NCI-H146 (cell line): ENCODE data around the gene HJURP.

Experiments used
- DNase-seq: peaks from one replicate; lab custom pipeline; 2025; lab: John Stamatoyannopoulos, UW

HJURP gene

DNA sequence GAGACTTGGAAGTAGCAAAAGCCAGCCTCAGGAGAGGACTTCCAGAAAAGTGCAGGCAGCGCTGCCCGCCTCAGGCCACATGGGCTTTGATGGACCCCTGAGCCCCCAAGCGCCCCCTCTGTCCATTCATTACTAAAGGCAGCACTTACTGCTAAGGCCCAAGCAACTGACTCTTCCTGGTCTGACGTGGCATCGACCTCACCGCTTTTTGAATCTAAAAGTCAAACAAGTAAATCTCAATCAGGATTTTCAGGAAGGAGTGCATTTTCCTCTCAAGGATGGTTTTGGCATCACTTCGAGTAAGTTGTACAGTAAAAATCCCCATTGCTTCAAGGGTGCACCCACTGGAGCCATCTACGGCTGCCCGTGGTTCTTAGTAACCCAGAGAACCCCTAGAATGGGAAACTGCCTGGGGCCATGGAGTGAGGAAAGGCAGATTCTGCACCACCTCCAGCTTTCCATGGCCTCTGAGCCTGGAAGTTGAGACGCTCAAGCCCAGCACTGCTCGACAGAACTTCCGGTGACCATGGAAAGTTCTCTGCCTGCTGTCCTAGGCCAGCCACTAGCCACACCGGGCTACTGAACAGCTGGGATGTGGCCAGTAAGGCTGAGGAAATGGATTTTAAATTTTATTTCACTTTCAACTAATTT, 7.0 kb downstream of the HJURP start:
- DNase-seq, result no peak

DNA sequence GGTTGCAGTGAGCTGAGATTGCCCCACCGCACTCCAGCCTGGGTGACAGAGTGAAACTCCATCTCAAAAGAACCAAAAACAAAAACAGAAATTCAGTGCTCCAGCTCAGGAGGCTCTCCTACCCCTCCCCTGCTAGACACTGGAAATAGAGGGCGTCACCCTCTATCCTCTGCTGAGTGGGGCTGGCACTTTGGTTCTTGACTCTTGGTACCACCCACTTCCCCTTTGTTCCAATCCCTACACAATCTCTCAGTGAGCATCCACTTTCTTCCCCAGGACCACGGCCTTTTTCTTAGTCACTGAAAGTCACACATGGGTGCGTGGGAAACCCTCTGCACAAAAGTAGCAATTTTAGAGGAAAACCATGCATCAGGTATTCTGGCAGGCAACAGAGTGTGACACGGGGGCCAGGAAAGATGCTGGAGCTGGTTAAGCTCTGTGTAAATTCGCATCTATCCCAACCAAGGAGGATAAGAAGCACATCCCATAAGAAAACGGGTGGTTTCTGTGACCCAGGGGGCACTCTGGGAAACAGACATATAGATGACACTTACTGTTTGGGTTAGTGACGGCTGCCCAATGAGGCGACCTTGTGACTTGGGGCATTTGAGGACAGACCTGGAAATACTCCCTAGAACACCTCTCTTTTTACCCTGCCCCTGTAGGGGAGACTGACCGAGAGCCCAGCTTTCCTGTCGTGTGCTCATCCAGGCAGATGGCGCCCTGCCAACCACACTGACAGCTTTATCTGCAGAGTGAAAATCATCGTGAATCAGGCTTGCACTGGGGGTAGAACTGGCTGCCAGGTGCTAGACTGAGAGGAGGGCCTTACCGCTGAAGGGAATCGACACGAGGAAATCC, 7.7 kb downstream of the HJURP start:
- no peak for DNase-seq

DNA sequence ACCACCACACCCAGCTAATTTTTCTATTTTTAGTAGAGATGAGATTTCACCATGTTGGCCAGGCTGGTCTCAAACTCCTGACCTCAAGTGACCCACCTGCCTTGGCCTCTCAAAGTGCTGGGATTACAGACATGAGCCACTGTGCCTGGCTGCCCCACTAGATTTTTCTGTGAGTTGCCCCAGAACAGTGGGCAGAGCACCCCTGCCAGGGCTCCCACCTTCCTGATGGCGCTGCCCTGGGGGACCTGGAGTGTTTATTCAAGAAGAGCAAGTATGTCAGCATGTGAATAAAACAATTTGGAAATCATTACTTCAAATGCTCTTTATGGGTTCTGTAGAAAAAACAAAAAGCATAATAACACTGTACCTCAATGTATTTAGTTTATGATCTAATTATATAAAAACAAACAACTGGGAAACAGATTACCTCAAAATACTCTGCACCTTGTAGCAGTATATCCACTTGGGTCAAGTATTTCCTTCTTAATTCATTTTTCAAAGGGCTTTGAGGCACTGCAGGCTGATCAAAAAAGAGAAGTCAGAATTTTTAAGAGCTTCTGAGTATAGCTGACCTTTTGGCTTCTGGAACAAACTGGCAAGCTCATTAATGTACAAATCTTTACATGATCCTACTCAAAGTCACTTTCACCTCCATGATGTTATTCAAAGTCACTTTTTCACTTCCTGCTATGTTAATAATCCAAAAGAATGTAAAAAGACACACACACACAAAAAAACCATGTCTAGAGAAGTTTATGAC, 8.9 kb downstream of the HJURP start:
- no peak for DNase-seq

DNA sequence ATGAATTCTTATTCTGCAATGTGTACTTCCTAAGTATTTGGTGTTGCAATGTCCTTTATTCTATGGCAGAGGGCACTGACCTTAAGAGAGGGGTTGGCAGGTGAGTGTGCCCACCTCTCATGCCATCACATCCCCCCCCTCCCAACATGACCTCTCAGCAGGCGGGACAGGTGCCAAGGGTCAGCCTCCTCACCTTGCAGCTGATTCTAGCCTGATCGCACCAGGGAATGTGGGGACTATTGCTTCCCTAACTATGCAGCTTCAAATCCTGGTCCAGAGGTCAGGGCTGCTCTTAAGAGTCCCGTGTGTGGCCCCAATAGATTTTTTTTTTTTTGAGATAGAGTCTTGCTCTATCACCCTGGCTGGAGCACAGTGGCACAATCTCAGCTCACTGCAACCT, 9.5 kb downstream of the HJURP start:
- DNase-seq, result no peak

DNA sequence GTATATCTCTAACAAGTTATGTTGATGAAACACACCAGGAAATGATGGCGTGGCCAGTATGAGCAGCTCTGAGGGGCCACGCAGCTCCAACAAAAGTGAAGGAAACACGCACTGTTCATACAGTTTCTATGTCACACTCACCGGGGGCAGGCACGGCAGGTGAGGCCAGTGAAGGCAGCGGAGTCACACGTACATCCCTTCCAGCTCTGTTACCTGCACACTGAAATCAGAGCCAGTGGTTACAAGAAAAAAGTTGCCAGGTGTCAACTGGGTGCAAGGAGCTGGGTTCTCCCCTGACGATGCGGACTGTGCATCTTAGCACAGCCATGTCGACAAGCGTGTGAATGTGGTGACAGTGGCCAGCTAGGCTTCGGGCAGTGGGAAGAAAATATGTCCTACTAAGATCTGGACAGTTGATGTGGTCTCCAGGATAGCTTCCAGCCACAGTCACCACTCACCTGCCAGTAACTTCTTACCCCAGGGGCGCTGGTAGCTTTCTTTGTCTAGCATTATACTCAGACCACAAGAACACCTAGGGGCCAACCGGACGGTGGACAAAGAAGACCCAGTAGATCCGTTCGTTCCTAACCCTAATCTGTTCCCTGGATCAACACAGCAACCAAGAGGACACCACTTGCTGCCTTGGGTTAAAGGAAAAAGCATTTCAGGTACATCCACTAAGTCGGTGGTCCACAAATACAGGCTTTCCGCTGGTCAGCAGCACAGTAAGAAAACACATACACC, 10.1 kb downstream of the HJURP start:
- no peak for DNase-seq

DNA sequence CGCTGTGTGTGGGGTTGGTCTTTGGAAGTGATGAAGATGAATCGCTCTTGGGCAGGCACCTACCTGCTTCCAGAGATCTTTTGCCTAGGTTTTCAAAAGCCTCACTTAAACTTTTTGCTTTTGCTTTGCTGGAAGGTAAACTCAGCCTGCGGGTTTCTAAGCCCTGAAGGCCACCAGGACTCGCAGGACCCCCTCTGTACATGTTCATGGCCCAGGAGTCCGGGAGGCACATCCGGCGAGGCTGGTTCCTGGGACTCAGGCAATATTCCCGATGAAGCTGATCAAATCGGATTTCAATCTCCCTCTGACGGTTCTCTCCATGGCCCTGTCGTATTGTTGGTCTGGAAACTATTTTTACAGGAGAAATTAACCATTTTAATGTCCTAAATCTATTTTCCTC, 13.2 kb downstream of the HJURP start:
- DNase-seq, result no peak

DNA sequence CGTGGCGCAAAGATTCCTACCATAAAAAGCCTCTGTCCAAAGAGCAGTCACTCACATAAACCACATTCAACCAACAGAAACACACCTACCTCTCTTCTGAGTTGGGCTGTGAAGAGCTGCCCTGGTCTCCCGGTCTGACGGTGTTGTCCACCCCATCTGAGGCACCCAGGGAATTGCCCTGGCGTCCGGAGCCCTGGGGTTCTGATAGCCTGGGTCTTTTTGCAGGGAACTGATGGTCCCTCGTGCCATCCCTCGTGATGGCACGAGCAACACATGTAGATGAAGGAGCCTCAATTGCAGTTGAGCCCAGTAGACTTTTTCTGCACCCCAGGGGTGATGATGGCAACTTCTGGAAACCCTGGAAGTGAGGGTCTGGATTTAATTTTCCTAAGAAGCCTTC, 13.8 kb downstream of the HJURP start:
- DNase-seq, result no peak

DNA sequence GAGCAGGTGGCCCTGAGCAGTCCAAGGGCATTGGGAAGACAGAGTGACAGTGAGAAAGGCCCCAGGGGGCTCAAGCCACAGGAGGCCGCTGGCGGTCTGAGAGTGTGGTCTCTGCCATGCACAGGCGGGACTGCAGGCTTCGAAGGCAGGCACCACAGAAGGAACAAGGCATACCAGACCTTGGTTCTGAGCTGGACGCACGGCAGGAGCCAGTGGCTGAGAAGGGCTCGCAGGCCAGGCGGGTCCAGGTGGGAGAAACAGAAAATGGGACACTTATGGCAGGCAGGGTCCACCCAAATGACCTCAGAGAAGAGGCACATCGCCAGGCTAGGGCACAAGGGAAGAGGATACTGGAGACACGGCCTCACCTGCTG, 14.9 kb downstream of the HJURP start:
- no peak for DNase-seq

DNA sequence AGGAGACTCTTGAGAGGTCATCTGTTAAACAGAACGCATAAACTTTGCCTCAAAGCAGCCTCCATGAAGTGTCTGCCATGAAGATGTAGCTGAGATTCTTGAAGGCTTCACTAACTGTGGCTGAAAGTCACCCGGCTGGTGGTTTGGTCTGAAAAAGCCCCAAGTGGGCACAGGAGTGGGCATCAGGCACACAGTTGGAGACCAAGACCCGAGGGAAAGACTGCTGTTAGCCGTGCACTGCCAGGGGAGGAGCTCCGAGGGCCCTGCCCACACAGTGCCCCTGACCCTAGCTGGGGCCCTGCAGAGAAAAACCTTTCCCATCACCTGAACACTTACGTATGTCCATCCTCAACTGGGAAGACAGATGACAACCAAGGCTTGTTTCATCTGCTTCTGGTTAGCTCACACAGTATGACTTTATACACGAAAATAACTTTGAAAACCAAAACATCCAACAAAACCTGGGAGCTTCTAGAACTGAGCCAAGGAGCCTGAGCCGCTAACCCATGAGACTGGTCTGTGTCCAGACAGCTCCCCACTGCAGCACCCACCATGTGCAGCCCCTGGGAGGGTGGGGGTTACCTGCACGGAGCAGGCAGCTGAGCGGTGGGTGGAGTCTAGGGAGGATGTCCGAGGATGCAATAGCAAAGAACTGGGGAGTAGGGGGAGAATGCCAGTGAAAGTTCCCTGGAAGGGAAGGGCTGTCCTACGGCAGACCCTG, 15.4 kb downstream of the HJURP start:
- no peak for DNase-seq

DNA sequence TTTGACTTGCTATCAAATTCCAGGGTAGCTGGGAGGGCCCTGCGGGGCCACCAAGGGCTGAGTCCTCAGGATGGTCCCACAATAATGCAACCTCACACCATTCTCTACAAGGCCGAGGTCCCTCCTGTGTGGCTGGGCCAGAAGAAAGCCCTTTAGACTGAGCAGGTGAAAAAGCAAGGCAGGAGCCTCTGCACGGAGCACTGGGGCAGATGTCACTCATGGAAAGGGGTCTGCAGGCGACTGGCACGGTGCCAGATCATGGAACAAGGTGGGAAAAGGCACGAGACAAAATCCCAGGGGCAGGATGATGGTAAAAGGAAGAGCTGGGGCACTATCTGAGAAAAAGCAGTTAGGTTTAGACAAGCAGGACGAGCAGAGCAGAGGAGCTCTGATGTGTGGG, 16.1 kb downstream of the HJURP start:
- no peak for DNase-seq

DNA sequence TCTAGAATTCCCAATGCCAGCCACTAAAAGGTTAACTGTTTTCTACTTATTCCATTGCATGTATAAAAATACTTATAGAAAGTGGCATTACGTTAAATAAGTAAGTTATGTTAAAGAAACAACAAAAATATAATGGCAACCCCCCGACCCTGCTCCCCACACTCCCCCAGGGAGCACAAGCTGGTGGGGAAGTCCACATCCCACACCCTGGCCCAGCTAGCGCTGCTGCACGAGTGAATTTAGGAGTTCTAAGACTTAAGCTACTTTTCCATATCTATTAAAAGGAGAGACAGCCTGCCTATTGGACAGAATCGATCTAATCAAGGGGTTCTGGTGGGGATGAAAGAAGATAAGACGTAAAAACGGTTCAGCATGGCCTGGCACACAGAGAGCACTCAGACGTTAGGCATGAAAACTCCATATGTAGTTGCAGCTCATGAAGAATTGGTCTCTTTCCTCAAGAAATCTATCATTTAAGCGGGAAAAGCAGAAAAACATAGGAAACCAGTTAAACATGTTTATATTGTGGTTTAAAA, 16.6 kb downstream of the HJURP start:
- DNase-seq, result no peak

DNA sequence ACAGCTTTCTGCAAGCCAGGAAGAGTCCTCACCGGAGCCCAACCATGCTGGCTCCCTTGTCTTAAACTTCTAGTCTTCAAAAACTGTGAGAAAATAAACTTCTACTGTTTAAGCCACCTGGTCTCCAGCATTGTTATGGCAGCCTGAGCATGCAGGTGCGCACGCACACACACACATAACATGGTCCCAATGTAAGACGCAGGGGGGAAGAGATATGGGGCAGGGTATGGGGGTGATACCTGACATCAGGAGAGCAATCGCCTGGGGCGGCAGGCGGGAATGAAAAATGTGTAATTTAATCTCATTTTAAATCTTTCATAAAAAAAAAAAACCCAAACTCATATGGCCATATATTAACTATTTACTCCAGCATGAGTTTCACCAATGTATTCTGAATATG, 18.0 kb downstream of the HJURP start:
- no peak for DNase-seq

DNA sequence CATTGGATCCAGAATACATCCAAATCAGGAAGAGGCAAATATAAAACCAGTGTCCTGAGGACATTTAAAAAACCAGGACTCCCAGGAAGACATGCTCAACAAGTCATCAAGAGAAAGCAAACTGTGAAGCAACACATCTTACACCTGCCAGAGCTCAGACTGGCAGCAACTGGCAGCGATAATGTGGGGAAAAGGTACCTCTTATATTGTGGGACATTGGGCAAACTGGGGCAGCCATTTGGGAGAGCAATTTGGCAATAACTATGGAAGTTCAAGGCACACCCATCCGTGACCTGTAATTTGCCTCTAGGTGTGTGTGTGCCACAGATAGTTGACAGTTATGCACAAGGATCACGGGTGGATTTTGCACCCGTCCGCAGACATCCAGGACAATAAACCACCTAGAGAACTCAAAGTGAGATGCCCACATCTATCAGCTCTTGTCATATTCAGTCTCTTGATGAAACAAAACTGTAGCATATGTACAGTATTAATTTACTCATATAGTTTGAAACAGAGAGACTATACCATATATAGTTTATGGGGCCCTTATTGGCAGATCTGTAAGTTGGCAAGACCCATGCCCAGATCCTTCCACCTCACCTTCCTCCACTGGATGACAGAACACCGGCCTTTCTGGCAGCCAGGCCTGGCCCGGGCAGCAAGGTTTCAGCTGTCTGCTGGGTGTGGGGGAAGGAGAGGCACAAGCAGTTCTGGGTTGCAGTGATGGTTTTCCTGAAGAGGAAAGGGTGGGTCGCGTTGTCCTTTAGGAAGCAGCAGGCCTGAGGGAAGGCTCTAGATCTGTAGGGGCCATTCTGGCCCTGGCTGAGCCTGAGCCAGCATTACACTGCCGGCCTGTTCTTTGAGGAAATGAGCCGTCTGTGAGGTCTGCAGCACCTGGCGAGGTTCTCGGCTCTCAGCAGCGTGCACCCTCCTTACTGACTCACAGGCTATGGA, 18.8 kb downstream of the HJURP start:
- DNase-seq, result no peak

DNA sequence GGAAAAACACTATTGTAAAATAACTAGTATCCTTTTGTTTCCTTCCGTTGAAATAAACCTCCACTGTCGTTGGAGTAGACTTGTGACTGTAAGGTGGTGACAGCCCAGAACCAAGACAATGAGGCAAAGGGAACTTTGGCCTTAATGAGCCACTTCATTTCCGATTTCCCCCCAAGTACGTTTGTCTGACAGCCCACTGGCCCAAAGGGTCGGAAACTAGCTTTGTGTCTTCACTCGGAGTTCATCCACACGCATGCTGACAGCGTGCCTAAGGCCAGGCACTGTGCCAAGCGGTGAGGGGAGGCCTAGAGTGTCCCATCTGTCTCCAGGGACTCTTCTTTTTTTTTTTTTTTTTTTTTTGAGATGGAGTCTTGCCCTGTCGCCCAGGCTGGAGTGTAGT, 21.0 kb downstream of the HJURP start:
- DNase-seq, result no peak

DNA sequence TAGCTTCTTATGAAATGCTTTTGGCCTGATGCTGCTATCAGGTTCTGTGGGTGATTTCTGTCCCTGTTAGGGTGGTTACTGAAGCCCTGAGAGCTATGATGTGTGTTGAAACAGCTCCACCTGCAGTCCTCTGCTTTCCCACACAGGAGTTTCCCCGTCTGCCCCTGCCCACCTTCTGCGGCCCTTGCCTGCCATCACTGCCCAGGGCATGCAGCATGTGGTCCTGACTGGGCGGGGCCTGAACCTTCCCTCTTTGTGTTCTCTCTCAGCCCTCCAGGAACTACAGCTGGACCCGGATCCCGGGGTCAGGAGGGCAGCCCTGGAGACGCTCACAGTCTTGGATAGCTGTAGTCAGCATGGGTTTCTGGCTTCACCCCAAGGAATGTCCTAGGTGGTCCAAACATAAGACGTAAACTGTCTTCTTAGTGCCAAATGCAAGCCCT, 21.4 kb downstream of the HJURP start:
- no peak for DNase-seq

DNA sequence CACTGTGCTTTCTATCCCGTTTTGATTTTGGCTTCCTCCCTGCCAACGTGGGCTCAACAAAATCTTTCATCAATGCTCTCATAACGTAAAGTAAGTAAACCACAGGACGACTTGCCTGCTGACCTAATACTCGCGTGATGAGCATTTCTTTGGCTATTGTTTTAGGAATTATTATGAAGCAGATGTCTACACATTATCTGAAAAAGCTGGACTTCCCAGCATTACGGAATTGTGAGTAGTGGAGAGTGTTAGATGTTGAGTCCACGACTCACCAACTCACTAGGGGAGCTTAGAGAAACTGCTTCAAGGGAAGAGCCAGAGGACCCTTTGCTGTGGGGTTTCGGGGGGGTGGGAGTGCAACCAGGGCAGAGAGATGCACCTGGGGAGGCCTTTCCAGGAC, 21.9 kb downstream of the HJURP start:
- DNase-seq, result no peak

DNA sequence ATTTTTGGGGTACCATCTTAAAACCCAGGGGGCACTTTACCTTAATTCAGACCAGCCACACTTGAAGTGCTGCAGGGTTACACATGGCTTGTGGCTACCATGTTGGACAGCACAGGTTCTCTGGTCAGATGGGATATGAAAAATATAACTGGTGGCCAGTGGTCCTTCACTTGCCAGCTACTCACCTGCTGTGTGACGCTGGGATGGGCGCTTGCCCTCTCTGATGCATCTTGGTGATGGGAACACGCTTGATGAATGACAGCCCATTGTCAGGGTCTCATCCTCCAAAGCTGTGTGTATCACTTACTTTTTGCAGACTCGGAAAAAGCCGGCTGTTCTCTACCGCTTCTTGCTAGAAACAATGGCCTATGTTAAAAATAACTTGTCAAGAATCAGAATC, 22.5 kb downstream of the HJURP start:
- DNase-seq, result no peak

DNA sequence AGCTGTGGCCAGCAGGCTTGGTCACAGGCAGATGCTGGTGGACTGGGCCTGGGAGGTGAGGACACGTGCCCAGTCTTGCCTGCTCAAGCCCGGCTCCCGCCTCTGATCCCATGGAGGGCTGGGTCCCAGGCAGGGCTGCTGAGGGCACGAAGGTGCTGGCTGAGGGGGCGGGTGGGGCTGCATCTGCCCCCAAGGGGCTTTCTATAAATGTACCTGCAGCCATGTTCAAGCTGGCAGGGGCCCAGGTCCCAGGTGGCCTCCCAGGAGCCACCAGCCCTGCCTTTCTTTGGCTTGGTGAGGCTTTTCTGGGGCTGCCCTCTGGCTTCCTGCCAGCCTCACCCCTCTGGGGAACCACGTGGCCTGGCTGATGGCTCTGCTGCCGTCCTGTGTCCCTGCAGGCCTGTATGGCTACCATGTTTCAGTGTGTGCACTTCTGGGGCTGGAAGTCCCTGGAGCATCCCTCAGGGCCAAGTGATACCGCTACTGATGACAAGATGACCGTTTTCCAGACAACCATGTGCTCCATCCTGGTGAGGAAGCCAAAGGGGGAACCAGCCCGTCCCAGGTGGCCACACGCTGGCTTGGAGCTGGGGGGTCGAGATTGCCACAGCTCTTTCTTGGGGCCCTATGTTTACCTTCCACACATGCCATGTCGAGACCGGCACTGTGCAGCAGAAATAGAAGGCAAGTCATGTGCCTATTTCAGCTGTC, 23.2 kb downstream of the HJURP start:
- DNase-seq, result no peak

DNA sequence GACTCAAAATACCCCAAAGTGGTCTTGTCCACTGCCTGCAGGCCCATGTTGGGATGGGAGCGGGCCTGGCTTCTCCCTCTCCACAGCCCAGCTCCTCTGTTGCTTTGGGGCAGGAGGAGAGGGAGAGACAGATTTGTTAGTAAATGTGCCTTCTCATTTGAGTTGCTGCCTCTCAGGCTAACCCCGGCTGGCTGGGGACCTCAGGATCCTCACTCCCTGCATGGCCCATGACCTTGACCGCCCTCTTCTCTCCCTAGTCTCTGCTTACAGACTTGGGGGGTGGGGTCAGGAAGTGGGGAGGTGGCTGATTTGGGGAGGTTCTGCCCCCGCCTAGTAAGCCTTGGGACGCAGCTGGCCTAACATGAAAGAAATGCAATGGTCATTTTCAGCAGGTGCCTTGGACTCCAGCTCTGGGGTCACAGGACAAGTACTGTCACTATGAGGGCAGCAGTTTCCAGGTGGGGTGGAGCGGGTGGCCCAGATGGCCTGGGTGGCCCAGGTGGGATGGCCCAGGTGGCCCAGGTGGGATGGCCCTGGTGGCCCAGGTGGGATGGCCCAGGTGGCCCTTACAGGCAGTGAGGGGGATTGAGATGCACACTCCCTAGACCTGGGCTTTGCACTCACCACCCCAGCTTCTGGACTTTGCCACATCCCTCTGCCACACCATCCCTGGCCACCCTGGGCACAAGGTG, 24.1 kb downstream of the HJURP start:
- no peak for DNase-seq
